Bronchial epithelial cell (primary cell): Measurements from ENCODE around the gene FAT1. TPM values are rescaled to one million over a fixed set of nuclear protein-coding genes. Genes with fewer than 3 reads are reported as not detected.

ENCODE experiments used
- DNase-seq: peaks from one replicate; pipeline ENCODE4 v3.0.0-alpha.2; 2010; ENCODE audit warnings: low read depth
- FAIRE-seq: peaks from 2 replicates; lab custom pipeline; 2011; peaks lifted over from hg19 to GRCh38; lab: Jason Lieb, UNC
- H3K27me3 ChIP-seq: 2 replicates; pipeline ENCODE4 v1.5.1; 2011; ENCODE audit warnings: low read length; ENCODE audit not compliant: control insufficient read depth, insufficient read depth
- H3K36me3 ChIP-seq: 2 replicates; pipeline ENCODE4 v1.5.1; 2011; ENCODE audit warnings: low read length; ENCODE audit not compliant: control insufficient read depth, insufficient read depth
- H3K4me3 ChIP-seq: 2 replicates; pipeline ENCODE4 v1.5.1; 2011; ENCODE audit warnings: mild to moderate bottlenecking, low read depth, low read length, control low read depth
- total RNA-seq: library from RNA; depleted of rRNA; stranded (reverse); fragments of >200 nt; gene quantifications from 2 replicates; pipeline ENCODE4 v1.2.1, GENCODE V29; 2014
- TF ChIP-seq, protein P1 (sequence below): IDR thresholded peaks from 2 replicates; pipeline ENCODE4 v1.5.1; 2011; ENCODE audit warnings: mild to moderate bottlenecking, moderate library complexity, low read length, control low read depth, inconsistent platforms; ENCODE audit not compliant: insufficient read depth, severe bottlenecking

The FAT1 gene
- total RNA-seq, 1 donor from 2014 or later = 237 TPM

DNA sequence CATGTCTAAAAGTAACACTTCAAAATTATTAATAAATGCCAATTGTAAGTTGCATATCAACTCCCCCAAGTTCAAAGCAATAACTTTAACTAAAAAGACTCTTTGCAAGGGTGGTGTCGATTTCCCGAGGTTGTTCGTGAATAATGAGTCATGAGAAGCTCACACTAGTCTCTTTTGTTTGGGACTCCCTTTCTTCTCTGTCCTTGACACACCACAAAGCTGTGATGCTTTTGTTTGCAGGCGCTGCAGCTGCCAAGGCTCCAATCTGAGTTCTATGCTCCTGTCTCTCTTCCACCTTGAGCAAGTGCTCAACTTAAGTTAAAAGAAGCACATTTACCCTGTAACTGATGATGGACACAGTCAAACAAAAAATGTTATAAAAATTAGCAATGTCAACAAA is 65.9 kb downstream of the FAT1 start:
- TF ChIP-seq, protein P1, sequence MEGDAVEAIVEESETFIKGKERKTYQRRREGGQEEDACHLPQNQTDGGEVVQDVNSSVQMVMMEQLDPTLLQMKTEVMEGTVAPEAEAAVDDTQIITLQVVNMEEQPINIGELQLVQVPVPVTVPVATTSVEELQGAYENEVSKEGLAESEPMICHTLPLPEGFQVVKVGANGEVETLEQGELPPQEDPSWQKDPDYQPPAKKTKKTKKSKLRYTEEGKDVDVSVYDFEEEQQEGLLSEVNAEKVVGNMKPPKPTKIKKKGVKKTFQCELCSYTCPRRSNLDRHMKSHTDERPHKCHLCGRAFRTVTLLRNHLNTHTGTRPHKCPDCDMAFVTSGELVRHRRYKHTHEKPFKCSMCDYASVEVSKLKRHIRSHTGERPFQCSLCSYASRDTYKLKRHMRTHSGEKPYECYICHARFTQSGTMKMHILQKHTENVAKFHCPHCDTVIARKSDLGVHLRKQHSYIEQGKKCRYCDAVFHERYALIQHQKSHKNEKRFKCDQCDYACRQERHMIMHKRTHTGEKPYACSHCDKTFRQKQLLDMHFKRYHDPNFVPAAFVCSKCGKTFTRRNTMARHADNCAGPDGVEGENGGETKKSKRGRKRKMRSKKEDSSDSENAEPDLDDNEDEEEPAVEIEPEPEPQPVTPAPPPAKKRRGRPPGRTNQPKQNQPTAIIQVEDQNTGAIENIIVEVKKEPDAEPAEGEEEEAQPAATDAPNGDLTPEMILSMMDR = no peak
- no peaks in the 10 kb centered on the region for H3K27me3 ChIP-seq
- FAIRE-seq = no peak
- peak; percentile 49 for DNase-seq
- H3K4me3 ChIP-seq = no peak overlapping the region
- H3K36me3 ChIP-seq = peaks cover 2% of the 10 kb centered on the region

DNA sequence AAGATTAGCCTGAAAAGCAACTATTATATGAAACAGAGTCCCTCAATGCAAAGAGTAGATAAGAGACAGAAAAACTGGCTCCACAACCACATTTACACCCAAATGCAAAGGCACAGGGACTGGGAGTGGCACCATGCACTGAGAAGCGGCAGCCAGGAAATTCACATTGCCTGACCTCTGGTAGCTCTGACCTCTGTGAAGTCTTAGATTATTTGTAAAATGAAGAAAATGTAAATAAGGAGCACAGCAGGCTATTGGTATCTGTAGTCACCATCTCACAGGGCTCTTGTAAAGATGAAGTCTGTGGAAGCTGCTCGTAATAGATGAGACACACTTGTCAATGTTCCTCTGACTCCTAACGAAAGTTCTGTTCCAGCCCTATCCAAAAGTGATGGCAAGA is 69.7 kb downstream of the FAT1 start:
- TF ChIP-seq, protein P1 = no peak
- no peak overlapping the region for H3K4me3 ChIP-seq
- peaks cover 7% of the 10 kb centered on the region for H3K36me3 ChIP-seq
- H3K27me3 ChIP-seq = no peaks in the 10 kb centered on the region
- no peak for DNase-seq
- no peak for FAIRE-seq

DNA sequence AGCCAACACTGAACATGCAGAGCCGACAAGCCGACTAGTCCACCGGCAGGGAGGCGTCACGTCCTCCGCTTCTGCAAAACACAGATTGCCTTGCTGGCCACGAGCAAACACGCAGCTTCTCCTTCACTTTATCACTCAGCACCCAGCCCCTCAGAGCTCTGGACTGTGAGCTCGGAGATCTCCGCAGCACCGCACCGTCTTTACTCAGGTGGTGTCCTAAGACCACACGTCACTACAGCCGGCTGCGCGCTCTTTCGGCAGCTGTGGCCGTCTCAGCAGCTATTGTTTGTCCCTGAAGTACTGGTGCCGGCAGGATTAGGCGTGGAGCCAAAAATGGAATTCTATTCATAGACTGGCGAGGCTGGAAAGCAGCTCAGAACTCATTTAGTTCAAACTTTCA is 72.0 kb downstream of the FAT1 start:
- H3K36me3 ChIP-seq = peaks cover 11% of the 10 kb centered on the region
- no peak overlapping the region for H3K4me3 ChIP-seq
- no peaks in the 10 kb centered on the region for H3K27me3 ChIP-seq
- TF ChIP-seq, protein P1 = no peak
- FAIRE-seq (no peak), DNase-seq (no peak)

DNA sequence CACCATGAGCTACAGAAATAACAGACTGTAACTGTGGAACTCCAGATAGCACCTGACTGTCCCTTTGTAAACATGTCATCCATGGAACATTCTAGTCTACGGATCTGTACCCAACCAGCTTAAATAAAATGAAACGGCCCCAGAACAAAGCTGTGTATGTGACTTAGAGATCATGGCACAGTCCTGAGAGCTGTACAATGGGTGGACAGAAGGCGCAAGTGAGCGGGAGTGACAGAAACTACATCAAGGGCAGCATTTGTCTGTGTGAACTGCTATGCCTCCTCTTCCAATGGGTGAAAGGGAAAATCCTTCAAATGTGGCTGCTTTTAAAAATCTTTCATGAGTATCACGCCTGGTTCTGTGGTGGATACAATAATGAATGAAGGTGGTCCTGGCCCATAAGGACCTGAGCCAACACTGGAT is 72.5 kb downstream of the FAT1 start:
- H3K36me3 ChIP-seq = peaks cover 11% of the 10 kb centered on the region
- TF ChIP-seq, protein P1 = no peak
- DNase-seq = no peak
- no peak for FAIRE-seq
- no peaks in the 10 kb centered on the region for H3K27me3 ChIP-seq
- H3K4me3 ChIP-seq = no peak overlapping the region

DNA sequence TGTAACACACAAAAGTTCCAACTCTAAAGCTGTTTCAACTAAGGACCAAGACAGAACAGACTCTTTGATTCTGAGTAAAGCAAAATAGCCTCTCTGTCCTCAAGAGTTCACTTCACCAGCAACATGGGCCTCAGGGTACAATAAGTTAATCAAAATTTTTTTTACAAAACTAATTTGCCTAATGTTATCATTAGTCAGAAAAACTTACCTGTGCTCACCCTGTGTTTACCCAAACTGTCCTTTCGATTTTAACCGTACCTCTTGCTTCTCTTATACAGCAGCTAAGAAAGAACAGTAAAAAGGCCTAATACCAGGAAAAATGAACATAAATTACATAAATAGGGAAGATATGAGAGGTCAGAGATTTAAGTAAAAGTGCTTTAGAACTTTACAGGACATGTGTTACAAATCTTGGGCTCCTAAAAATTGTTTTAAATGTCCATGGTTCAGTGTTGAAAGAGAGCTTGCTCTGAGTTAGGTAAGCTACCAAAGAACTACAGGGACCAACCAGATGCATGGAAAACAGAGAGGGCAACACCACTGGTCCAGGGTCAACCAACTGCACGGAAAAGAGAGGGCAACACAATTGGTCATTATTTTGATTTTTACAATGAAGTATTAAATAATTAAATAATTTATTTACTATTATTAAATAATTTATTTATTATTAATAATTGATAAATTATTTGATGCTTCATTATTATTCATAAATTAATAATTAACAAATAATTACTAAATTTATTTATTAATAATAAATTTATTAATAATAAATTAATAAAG is 73.1 kb downstream of the FAT1 start:
- no peak for FAIRE-seq
- H3K4me3 ChIP-seq = no peak overlapping the region
- H3K36me3 ChIP-seq = peaks cover 8% of the 10 kb centered on the region
- TF ChIP-seq, protein P1 = no peak
- no peak for DNase-seq
- no peaks in the 10 kb centered on the region for H3K27me3 ChIP-seq
